Osteoblast (primary cell): ENCODE measurements around the gene TMEM39B. TPM values are rescaled to one million over a fixed set of nuclear protein-coding genes. Genes with fewer than 3 reads are reported as not detected.

Source experiments
- DNase-seq: peaks from one replicate; pipeline ENCODE4 v3.0.0; 2011; ENCODE audit warnings: low spot score, mixed read lengths; ENCODE audit not compliant: insufficient read length; ENCODE audit errors: missing footprints
- H2AFZ ChIP-seq: 2 replicates; pipeline ENCODE4 v1.6.0; 2011; ENCODE audit warnings: mild to moderate bottlenecking, low read length
- H3K27ac ChIP-seq: 2 replicates; pipeline ENCODE4 v1.5.1; 2011; ENCODE audit warnings: mild to moderate bottlenecking, low read depth, low read length, moderate library complexity
- H3K27me3 ChIP-seq: 2 replicates; pipeline ENCODE4 v1.6.0; 2012; ENCODE audit warnings: mild to moderate bottlenecking, control low read depth, inconsistent platforms, low read length, moderate library complexity; ENCODE audit not compliant: insufficient read depth
- H3K36me3 ChIP-seq: 2 replicates; pipeline ENCODE4 v1.5.1; 2011; ENCODE audit warnings: mild to moderate bottlenecking, low read length, control low read depth, moderate library complexity; ENCODE audit not compliant: insufficient read depth
- H3K4me1 ChIP-seq: 2 replicates; pipeline ENCODE4 v1.5.1; 2011; ENCODE audit warnings: mild to moderate bottlenecking, low read length, control low read depth, moderate library complexity; ENCODE audit not compliant: insufficient read depth
- H3K4me2 ChIP-seq: 2 replicates; pipeline ENCODE4 v1.6.0; 2011; ENCODE audit warnings: mild to moderate bottlenecking, low read length; ENCODE audit not compliant: insufficient read depth
- H3K4me3 ChIP-seq: fragments of 200-600 bp; sonication (generic); 3 replicates; pipeline ENCODE4 v1.5.1; 2012; ENCODE audit warnings: mild to moderate bottlenecking, low read length, inconsistent platforms; ENCODE audit not compliant: insufficient read depth
- H3K79me2 ChIP-seq: 2 replicates; pipeline ENCODE4 v1.6.0; 2012; ENCODE audit warnings: mild to moderate bottlenecking, low read length, control low read depth, inconsistent platforms; ENCODE audit not compliant: insufficient read depth
- H3K9me3 ChIP-seq: 2 replicates; pipeline ENCODE4 v1.5.1; 2011; ENCODE audit warnings: low read depth, low read length, control low read depth
- H4K20me1 ChIP-seq: 2 replicates; pipeline ENCODE4 v1.6.0; 2012; ENCODE audit warnings: mild to moderate bottlenecking, low read length, control low read depth; ENCODE audit not compliant: insufficient read depth
- CTCF ChIP-seq: IDR thresholded peaks from 2 replicates; pipeline ENCODE4 v1.5.1; 2011; ENCODE audit warnings: mild to moderate bottlenecking, low read depth, low read length, moderate library complexity; ENCODE audit errors: extremely low read depth
- total RNA-seq: library from RNA; depleted of rRNA; stranded (reverse); fragments of >200 nt; gene quantifications from 2 replicates; pipeline ENCODE4 v1.2.3, GENCODE V29; 2012

The TMEM39B gene
- total RNA-seq = 4.7 and 5.6 TPM in 2 replicates

GRCh38 chr1:32072622-32073298 lies at the start of gene TMEM39B:
TMEM39B (plus strand) TSS chr1:32072939; CDS start chr1:32073048, 109 bp downstream.
- TF ChIP-seq CTCF = no peak

GRCh38 chr1:32023351-32023750 lies 49.4 kb upstream of the TMEM39B start:
- no peak for TF ChIP-seq CTCF
- Histone ChIP-seq H3K4me1 (peaks cover 21% of the 10 kb centered on the region), H3K27ac (no peak overlapping the region), H3K79me2 (peaks cover 98% of the 10 kb centered on the region), H3K9me3 (no peaks in the 10 kb centered on the region), H3K27me3 (no peaks in the 10 kb centered on the region), H3K36me3 (peaks cover 30% of the 10 kb centered on the region), H2AFZ (no peak overlapping the region), H3K4me3 (no peak overlapping the region), H4K20me1 (peaks cover 73% of the 10 kb centered on the region), H3K4me2 (no peak overlapping the region)
- DNase-seq = no peak

More at GRCh38 chr1:32072622-32073298, at the start of gene TMEM39B:
- Histone ChIP-seq H3K79me2 (peaks cover 34% of the 10 kb centered on the region), H2AFZ (peak within 1 kb of the TSS; percentile 83), H3K4me2 (peak within 1 kb of the TSS; percentile 83), H3K27me3 (no peaks in the 10 kb centered on the region), H3K27ac (peak within 1 kb of the TSS; percentile 76), H3K36me3 (peaks cover 19% of the 10 kb centered on the region), H3K4me1 (peaks cover 33% of the 10 kb centered on the region), H3K9me3 (no peaks in the 10 kb centered on the region), H4K20me1 (peaks cover 10% of the 10 kb centered on the region), H3K4me3 (peak within 1 kb of the TSS; percentile 96)
- peak; percentile 96 for DNase-seq

- H4K20me1 ChIP-seq = peaks cover 74% of the 10 kb centered on the region
Measured at GRCh38 chr1:32025515-32025914, 47.2 kb upstream of the TMEM39B start.

More at GRCh38 chr1:32025515-32025914, 47.2 kb upstream of the TMEM39B start:
- peaks cover 3% of the 10 kb centered on the region for H3K4me1 ChIP-seq
- H3K4me2 ChIP-seq = no peak overlapping the region
- no peak for DNase-seq
- TF ChIP-seq CTCF = no peak
- peaks cover 33% of the 10 kb centered on the region for H3K36me3 ChIP-seq
- no peak overlapping the region for H3K27ac ChIP-seq
- H3K4me3 ChIP-seq = no peak overlapping the region
- no peak overlapping the region for H2AFZ ChIP-seq
- peaks cover 98% of the 10 kb centered on the region for H3K79me2 ChIP-seq
- H3K27me3 ChIP-seq = no peaks in the 10 kb centered on the region
- no peaks in the 10 kb centered on the region for H3K9me3 ChIP-seq
